HG02938 (cell line): ENCODE measurements around the gene CREB3L2.

Experiments
- ATAC-seq: cut with Tn5 transposase; IDR thresholded peaks from one replicate; pipeline ENCODE4 v1.9.1; 2021; ENCODE audit warnings: mild to moderate bottlenecking, moderate library complexity; ENCODE audit not compliant: unreplicated experiment

CREB3L2 gene

DNA sequence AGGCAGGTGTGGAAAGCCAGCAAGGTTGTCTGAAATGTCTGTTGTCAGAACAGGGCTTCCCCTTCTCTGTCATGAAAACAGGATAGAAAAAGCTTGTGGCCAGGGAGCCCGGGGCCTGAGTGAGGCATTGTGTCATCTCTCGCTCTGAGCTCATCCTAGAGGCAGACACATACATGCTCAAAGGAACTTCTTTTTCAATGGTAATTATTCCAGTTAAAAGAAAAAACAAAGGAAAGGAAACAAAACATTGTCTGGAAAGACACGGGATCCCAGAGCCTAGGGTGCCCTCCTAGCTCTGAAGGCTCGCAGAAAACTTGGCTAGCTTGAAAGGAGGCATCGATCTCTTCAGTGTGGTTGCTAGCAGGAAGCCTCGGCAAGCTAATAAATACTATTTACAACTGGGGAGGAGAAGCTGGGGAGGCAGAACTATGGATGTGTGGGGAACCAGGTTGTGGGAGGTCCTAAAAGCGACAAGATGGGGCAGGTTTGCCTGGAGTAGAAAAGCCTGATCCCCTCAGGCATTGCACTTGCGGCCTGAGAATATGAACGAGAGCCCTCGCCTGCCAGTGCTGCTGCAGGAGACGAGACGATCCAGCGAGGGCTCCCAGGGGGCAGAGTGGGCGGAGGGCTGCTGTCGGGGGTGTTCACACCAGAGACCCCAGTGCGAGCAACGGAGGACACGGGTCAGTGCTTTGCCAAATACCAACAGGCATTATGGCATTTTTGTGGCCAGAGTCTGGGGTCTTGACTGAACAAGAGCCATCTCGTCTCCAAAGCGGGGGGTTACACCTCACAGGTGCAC is 122.3 kb downstream of the CREB3L2 start:
- ATAC-seq: no peak

- no peak for ATAC-seq
Measured at GRCh38 chr7:137878333-137878961, 123.4 kb downstream of the CREB3L2 start.

DNA sequence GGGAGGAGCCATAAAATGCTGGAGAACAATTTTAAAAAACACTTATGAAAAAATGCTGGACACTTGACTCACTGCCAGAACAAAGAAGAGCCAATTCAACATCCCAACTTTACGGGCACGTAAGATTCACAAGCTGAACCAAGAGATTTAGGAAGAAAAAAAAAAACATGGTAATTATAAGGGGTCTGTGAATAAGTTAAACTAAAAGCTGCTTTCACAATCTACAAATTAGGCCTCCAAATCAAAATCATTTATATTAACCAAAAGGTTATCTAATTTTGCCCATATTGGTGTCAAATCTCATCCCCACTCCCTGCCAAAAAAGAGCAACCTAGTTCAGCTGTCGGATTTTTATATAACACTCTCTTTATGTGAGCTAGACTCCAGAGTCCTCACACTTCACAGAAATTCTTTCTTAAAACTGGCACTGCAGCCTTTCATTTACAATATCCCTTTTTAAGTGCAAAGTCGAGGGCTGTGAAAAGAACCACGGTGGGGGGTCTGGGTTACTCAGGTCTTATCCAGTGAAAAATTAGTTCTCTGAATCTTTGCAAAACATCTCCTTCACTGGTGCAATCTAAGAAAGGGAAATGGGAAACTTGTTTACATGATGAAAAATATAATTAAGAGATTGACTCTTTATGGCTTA is 124.7 kb downstream of the CREB3L2 start:
- no peak for ATAC-seq

GRCh38 chr7:137875746-137876145 is 126.1 kb downstream of the CREB3L2 start:
- no peak for ATAC-seq

GRCh38 chr7:137873979-137874777 is 127.7 kb downstream of the CREB3L2 start:
- ATAC-seq: no peak

GRCh38 chr7:137873524-137873923 is 128.4 kb downstream of the CREB3L2 start:
- no peak for ATAC-seq

DNA sequence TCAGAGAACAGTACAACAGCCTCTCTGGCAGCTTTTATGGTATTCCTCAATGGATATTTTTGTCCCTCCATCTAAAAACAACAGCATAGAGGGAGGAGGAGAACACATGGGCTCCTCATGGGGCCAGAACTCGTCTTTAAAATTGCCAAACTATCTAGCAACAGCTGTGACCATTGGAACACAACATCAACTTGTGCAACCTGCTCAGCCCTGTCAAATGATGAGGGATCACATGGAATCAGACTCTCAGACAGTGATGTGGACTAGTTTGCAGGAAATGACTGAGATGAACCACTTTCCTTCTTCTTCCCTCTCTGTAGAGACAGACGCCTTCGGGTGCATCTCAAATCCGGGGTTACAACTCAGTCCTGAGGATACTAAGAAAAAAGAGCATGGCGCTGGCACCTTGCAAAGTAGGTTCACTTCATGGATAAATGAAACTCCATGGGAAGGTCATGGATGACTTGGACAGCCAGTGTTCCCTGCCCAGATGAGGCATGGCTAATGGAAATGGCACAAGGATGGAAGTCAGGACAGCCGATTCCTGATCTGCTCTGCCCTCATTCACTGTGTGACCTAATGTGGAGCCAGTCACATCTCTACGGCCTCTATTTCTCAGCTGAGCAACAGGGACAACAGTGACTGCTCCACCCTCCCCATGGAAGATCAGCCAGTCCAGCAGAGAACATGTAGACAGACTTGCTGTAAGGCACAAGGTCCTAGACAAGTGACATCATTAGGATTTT is 130.5 kb downstream of the CREB3L2 start:
- no peak for ATAC-seq

DNA sequence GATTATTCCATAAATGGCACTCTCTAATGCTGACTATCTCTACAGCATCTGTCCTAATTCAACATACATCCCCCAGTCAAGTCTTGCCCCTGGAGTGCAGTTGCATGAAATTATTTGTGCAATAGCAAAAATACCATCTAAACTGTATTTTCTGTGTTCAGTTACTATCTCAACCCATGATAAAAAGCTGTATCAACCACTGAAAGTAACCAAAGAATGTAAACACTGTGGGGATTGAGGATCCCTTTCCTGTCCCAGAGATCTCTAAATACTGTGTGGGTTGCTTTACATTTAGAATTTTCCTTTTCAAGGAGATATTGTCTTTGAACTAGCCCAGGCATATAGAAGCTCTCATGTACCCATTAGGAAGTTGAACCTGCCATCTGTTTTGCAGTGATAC is 131.2 kb downstream of the CREB3L2 start:
- no peak for ATAC-seq

- no peak for ATAC-seq
Measured at GRCh38 chr7:137870078-137870477, 131.8 kb downstream of the CREB3L2 start.

DNA sequence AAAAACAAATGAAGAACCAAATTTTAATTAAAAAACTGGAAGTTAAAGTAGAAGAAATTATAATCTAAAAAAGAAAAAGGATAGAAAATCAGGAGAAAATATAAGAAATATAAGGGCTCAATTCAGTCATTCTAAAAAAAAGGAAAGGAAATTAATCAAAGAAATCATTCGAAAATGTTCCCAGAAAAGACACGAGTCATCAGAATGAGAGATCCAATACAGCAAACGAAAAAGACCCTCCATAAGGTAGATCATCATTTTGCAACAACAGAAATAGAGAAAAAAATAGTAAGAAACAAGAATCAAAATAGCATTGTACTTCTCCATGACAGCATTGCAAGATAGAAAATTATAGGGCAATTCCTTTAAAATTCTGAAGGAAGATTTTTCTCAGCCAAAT is 132.6 kb downstream of the CREB3L2 start:
- ATAC-seq: no peak

DNA sequence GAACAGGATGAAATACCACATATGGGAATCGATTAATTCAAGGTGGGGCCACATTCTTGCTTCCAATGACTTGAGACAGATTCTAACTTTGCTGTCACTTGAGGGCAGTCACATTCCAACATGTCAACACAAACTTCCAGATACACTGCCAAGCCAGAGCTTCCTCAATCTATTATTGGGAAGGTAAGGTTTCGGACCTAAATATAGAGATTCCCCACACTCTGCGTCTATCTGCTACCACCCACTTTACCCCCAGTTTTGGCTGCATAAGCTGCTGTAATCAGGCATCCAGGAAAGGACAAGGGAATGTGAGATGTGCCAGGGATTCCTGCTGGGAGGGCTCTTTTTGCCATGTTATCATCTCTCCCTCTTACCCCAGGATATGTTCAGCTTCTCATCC is 134.6 kb downstream of the CREB3L2 start:
- ATAC-seq: no peak

DNA sequence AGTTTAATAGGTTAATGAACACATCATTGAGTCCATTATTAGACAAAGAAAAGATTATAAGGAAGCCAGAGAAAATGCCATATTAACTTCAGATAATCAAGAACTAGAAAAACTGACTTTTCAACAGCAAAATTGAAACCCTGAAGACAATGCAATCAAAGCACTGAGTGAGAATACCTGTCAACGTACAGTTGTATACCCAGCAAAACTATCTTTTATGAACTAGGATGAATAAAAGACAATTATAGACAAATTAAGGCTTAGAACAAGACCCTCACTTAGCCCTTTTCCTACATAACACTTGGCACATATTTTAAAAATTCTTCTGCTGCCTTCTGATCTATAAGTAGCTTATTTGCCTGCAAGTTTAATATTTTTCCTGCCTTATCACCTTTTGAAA is 136.1 kb downstream of the CREB3L2 start:
- ATAC-seq: no peak

DNA sequence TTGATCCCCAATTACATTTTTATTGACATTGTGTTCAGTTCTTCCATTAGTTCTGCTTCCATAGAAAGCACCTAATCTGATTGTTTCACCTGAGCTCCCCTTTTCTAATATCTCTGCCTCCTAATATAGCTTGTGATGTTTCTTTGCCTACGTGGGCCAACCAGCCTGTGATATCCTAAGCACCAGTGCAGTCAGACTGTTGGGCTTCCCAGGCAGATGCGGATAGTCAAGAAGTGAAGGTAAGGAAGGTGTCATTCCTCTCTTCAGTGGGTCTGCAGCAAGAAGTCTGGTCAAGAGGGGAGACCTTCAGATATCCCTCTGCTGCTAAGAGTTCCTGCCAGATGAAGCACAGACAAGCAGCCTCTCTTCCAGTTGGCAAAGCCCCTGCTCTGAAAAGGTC is 138.9 kb downstream of the CREB3L2 start:
- ATAC-seq: no peak

GRCh38 chr7:137862358-137862757 is 139.5 kb downstream of the CREB3L2 start:
- no peak for ATAC-seq

DNA sequence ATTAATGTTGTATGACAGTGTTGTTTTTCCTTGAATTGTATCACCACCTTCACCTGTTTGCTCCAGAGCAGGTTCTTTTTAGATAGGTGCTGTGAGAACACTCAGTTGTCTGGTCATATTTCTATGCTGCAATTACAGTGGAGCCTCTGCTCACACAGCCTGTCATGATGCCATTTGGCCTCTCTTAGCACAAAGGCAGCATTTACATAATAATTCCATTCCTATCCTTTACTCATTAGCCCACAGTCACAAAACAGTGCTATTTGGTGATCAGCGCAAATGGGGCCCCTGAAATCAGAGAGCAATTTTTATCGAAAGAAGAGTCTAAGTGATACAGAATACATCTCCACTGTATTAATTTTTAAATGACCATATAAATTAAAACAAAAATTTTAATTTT is 141.3 kb downstream of the CREB3L2 start:
- ATAC-seq: no peak

GRCh38 chr7:137853053-137853452 is 148.8 kb downstream of the CREB3L2 start:
- no peak for ATAC-seq

GRCh38 chr7:137852108-137852507 is 149.8 kb downstream of the CREB3L2 start:
- ATAC-seq: no peak

- ATAC-seq: no peak
Measured at GRCh38 chr7:137850972-137851945, 150.6 kb downstream of the CREB3L2 start.

DNA sequence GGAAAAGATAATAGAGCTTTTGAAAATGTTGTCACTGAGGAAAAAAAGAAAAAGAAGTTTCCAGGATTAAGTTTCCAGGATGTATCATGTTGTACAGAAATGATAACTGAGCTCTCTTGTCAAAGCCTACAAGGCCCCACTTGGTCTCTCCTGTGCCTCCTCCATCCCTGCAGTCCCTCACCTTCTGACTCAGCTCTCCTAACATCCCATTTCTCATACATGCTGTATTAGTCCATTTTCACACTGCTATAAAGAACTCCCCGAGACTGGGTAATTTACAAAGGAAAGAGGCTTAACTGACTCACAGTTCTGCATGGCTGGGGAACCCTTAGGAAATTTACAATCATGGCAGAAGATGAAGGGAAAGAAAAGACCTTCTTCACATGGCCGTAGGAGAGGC is 151.3 kb downstream of the CREB3L2 start:
- no peak for ATAC-seq
